H9 (cell line): Measurements from ENCODE around the gene PAX8. TPM values are rescaled to one million over a fixed set of nuclear protein-coding genes. Genes with fewer than 3 reads are reported as not detected.

Source experiments
- DNase-seq: peaks from one replicate; pipeline ENCODE4 v3.0.0-alpha.2; 2017
- H2AFZ ChIP-seq: one replicate; pipeline ENCODE4 v1.6.1; 2013; ENCODE audit warnings: mild to moderate bottlenecking, low read length, control low read depth, moderate library complexity
- H2AK5ac ChIP-seq: 2 replicates; pipeline ENCODE4 v1.6.1; 2013; ENCODE audit warnings: low read length, control low read depth, mixed read lengths; ENCODE audit not compliant: insufficient read length
- H2BK120ac ChIP-seq: one replicate; pipeline ENCODE4 v1.6.1; 2013; ENCODE audit warnings: low read depth, mild to moderate bottlenecking, low read length, control low read depth, inconsistent platforms; ENCODE audit not compliant: poor library complexity, severe bottlenecking
- H2BK12ac ChIP-seq: 2 replicates; pipeline ENCODE4 v1.6.1; 2013; ENCODE audit warnings: low read length, control low read depth, mixed read lengths, low read depth; ENCODE audit not compliant: insufficient read length
- H2BK15ac ChIP-seq: 2 replicates; pipeline ENCODE4 v1.6.1; 2013; ENCODE audit warnings: low read depth, low read length, control low read depth
- H2BK20ac ChIP-seq: one replicate; pipeline ENCODE4 v1.6.1; 2013; ENCODE audit warnings: low read depth, mild to moderate bottlenecking, low read length, control low read depth, inconsistent platforms; ENCODE audit not compliant: poor library complexity, severe bottlenecking
- H2BK5ac ChIP-seq: 2 replicates; pipeline ENCODE4 v1.6.1; 2013; ENCODE audit warnings: low read length, control low read depth, mixed read lengths; ENCODE audit not compliant: insufficient read length
- H3K14ac ChIP-seq: 2 replicates; pipeline ENCODE4 v1.6.1; 2013; ENCODE audit warnings: low read length, control low read depth; ENCODE audit not compliant: insufficient read depth
- H3K18ac ChIP-seq: 2 replicates; pipeline ENCODE4 v1.6.1; 2013; ENCODE audit warnings: low read depth, mild to moderate bottlenecking, mixed read lengths, low read length, control low read depth; ENCODE audit not compliant: insufficient read length
- H3K23ac ChIP-seq: 2 replicates; pipeline ENCODE4 v1.6.1; 2013; ENCODE audit warnings: low read length, control low read depth, mixed read lengths, low read depth; ENCODE audit not compliant: insufficient read length
- H3K23me2 ChIP-seq: 2 replicates; pipeline ENCODE4 v1.6.1; 2013; ENCODE audit warnings: low read depth, mild to moderate bottlenecking, mixed read lengths, low read length, control low read depth; ENCODE audit not compliant: insufficient read length, poor library complexity, severe bottlenecking
- H3K27ac ChIP-seq: 2 replicates; pipeline ENCODE4 v1.5.1; 2013; ENCODE audit warnings: low read length, control low read depth, mixed read lengths, low read depth; ENCODE audit not compliant: insufficient read length
- H3K27me3 ChIP-seq: 2 replicates; pipeline ENCODE4 v1.6.1; 2013; ENCODE audit warnings: low read length, control low read depth, inconsistent platforms; ENCODE audit not compliant: insufficient read depth
- H3K4ac ChIP-seq: 2 replicates; pipeline ENCODE4 v1.6.1; 2013; ENCODE audit warnings: low read depth, mild to moderate bottlenecking, control low read depth, inconsistent platforms, low read length, moderate library complexity
- H3K4me1 ChIP-seq: 2 replicates; pipeline ENCODE4 v1.6.1; 2013; ENCODE audit warnings: low read length, control low read depth, inconsistent platforms; ENCODE audit not compliant: insufficient read depth
- H3K4me2 ChIP-seq: 2 replicates; pipeline ENCODE4 v1.6.1; 2013; ENCODE audit warnings: low read length, control low read depth, mixed read lengths; ENCODE audit not compliant: insufficient read length, insufficient read depth
- H3K56ac ChIP-seq: 2 replicates; pipeline ENCODE4 v1.6.1; 2013; ENCODE audit warnings: low read depth, mild to moderate bottlenecking, mixed read lengths, low read length, control low read depth; ENCODE audit not compliant: insufficient read length
- H3K79me1 ChIP-seq: 2 replicates; pipeline ENCODE4 v1.6.1; 2013; ENCODE audit warnings: low read depth, mild to moderate bottlenecking, moderate library complexity, low read length, control low read depth, inconsistent platforms; ENCODE audit not compliant: insufficient read depth, poor library complexity, severe bottlenecking
- H3K79me2 ChIP-seq: 2 replicates; pipeline ENCODE4 v1.6.1; 2013; ENCODE audit warnings: low read length, control low read depth, inconsistent platforms; ENCODE audit not compliant: insufficient read depth
- H3K9ac ChIP-seq: 2 replicates; pipeline ENCODE4 v1.6.1; 2013; ENCODE audit warnings: low read length, control low read depth, mixed read lengths; ENCODE audit not compliant: insufficient read length; ENCODE audit errors: extremely low read depth
- H3K9me3 ChIP-seq: one replicate; pipeline ENCODE4 v1.6.1; 2013; ENCODE audit warnings: low read depth, low read length, inconsistent platforms; ENCODE audit not compliant: control insufficient read depth
- H3T11ph ChIP-seq: one replicate; pipeline ENCODE4 v1.6.1; 2013; ENCODE audit warnings: mild to moderate bottlenecking, low read length, control low read depth, inconsistent platforms
- H4K20me1 ChIP-seq: one replicate; pipeline ENCODE4 v1.6.1; 2013; ENCODE audit not compliant: control insufficient read depth, insufficient read length, insufficient read depth
- H4K5ac ChIP-seq: 2 replicates; pipeline ENCODE4 v1.6.1; 2013; ENCODE audit warnings: low read depth, mild to moderate bottlenecking, mixed read lengths, low read length, control low read depth; ENCODE audit not compliant: insufficient read length
- H4K8ac ChIP-seq: replicated peaks from 2 replicates; pipeline ENCODE4 v1.6.1; 2013; ENCODE audit warnings: low read length, control low read depth, mixed read lengths, low read depth; ENCODE audit not compliant: insufficient read length
- H4K91ac ChIP-seq: 2 replicates; pipeline ENCODE4 v1.6.1; 2013; ENCODE audit warnings: low read depth, mild to moderate bottlenecking, moderate library complexity, mixed read lengths, low read length, control low read depth; ENCODE audit not compliant: insufficient read length
- H3K27ac Mint-ChIP-seq, 3 experiments: 2 replicates in 2 of 3; 3 replicates in 1 of 3; pipeline ENCODE4 v1.8.0; 2020 to 2021; ENCODE audit warnings: mixed read lengths in 3 of 3, mild to moderate bottlenecking in 1 of 3, moderate library complexity in 1 of 3
- H3K27me3 Mint-ChIP-seq: 2 replicates; pipeline ENCODE4 v1.8.0; 2021; ENCODE audit warnings: low read depth, mild to moderate bottlenecking, moderate library complexity, mixed read lengths
- H3K36me3 Mint-ChIP-seq, 3 experiments: 2 replicates in 2 of 3; 3 replicates in 1 of 3; pipeline ENCODE4 v1.8.0; 2020 to 2021; ENCODE audit warnings: low read depth in 3 of 3, mixed read lengths in 3 of 3; ENCODE audit not compliant: insufficient read depth in 1 of 3
- H3K4me1 Mint-ChIP-seq, 2 experiments: 2 replicates each; pipeline ENCODE4 v1.8.0; 2020; ENCODE audit warnings: mixed read lengths in 2 of 2
- H3K4me3 Mint-ChIP-seq, 2 experiments: 2 replicates in 1 of 2; 3 replicates in 1 of 2; pipeline ENCODE4 v1.8.0; 2020 to 2021; ENCODE audit warnings: mild to moderate bottlenecking in 2 of 2, mixed read lengths in 2 of 2, moderate library complexity in 1 of 2
- H3K9me3 Mint-ChIP-seq, 2 experiments: 2 replicates in 1 of 2; 3 replicates in 1 of 2; pipeline ENCODE4 v1.8.0; 2020; ENCODE audit warnings: mild to moderate bottlenecking in 2 of 2, mixed read lengths in 2 of 2, moderate library complexity in 1 of 2
- WGBS: extraction: QIAGEN DNeasy Blood & Tissue Kit; methylation state at CpG from one replicate; pipeline ENCODE4 v1.1.7; 2013; ENCODE audit warnings: missing lambda C conversion rate, low lambda C conversion rate, mixed read lengths; ENCODE audit not compliant: insufficient read length; ENCODE audit errors: extremely low coverage; 5-methylcytosine and 5-hydroxymethylcytosine counted together
- total RNA-seq: library from RNA; stranded (reverse); gene quantifications from 2 replicates; pipeline ENCODE4 v1.2.1, GENCODE V29; 2021
- TF ChIP-seq, protein P1 (sequence below): fragments of 200-600 bp; sonication (generic); conservative IDR thresholded peaks from 3 replicates; pipeline ENCODE4 v1.8.0; 2021; ENCODE audit warnings: antibody characterized with exemption, mild to moderate bottlenecking

PAX8 gene
- total RNA-seq, 1 experiment from 2014 or later, result not detected

- H3K27ac ChIP-seq, result no peak overlapping the region
- no peak overlapping the region for H2BK15ac ChIP-seq
- no peak overlapping the region for H2BK12ac ChIP-seq
- H4K20me1 ChIP-seq, result no peaks in the 10 kb centered on the region
- no peak overlapping the region for H3K9ac ChIP-seq
- no peak overlapping the region for H3T11ph ChIP-seq
- no peak for DNase-seq
- no peak overlapping the region for H2AK5ac ChIP-seq
- H3K4me2 ChIP-seq, result no peak overlapping the region
- H3K79me1 ChIP-seq, result no peaks in the 10 kb centered on the region
- no peaks in the 10 kb centered on the region for H3K79me2 ChIP-seq
- H3K9me3 Mint-ChIP-seq, result no peaks in the 10 kb centered on the region; a peak in 2 of 5 replicates
- no peak overlapping the region for H3K14ac ChIP-seq
- H3K4me3 Mint-ChIP-seq, result no peak overlapping the region
- H2BK20ac ChIP-seq, result no peak overlapping the region
- no CpG with 5 or more reads among the region's 2 CpGs for WGBS
- H3K23ac ChIP-seq, result no peak overlapping the region
- H3K56ac ChIP-seq, result no peak overlapping the region
- H2AFZ ChIP-seq, result no peak overlapping the region
- no peak overlapping the region for H3K27ac Mint-ChIP-seq
- no peaks in the 10 kb centered on the region for H3K23me2 ChIP-seq
- H3K9me3 ChIP-seq, result no peaks in the 10 kb centered on the region
- H3K27me3 Mint-ChIP-seq, result peaks cover 11% of the 10 kb centered on the region
- H4K8ac ChIP-seq, result no peak overlapping the region
- H3K27me3 ChIP-seq, result no peaks in the 10 kb centered on the region
- H3K4ac ChIP-seq, result no peak overlapping the region
- H2BK5ac ChIP-seq, result no peak overlapping the region
- no peak overlapping the region for H4K5ac ChIP-seq
- H3K18ac ChIP-seq, result no peak overlapping the region
- H3K4me1 ChIP-seq, result no peaks in the 10 kb centered on the region; the same call in 1 of the 2 replicates
- no peak overlapping the region for H4K91ac ChIP-seq
- TF ChIP-seq, protein P1, sequence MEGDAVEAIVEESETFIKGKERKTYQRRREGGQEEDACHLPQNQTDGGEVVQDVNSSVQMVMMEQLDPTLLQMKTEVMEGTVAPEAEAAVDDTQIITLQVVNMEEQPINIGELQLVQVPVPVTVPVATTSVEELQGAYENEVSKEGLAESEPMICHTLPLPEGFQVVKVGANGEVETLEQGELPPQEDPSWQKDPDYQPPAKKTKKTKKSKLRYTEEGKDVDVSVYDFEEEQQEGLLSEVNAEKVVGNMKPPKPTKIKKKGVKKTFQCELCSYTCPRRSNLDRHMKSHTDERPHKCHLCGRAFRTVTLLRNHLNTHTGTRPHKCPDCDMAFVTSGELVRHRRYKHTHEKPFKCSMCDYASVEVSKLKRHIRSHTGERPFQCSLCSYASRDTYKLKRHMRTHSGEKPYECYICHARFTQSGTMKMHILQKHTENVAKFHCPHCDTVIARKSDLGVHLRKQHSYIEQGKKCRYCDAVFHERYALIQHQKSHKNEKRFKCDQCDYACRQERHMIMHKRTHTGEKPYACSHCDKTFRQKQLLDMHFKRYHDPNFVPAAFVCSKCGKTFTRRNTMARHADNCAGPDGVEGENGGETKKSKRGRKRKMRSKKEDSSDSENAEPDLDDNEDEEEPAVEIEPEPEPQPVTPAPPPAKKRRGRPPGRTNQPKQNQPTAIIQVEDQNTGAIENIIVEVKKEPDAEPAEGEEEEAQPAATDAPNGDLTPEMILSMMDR, result no peak
- peaks cover 7 to 14% of the 10 kb centered on the region in 2 experiments for H3K4me1 Mint-ChIP-seq
- no peak overlapping the region for H2BK120ac ChIP-seq
- no peaks in the 10 kb centered on the region for H3K36me3 Mint-ChIP-seq
These were observed 71.7 kb downstream of the PAX8 start for GRCh38 chr2:113207021-113207420.
